Neuronal stem cell (in vitro differentiated cells): ENCODE results near the gene GRM4.

Experiments
- DNase-seq: peaks from one replicate; pipeline ENCODE4 v3.0.0-alpha.2; 2013; ENCODE audit warnings: low spot score
- H2AFZ ChIP-seq: one replicate; pipeline ENCODE4 v1.6.1; 2013; ENCODE audit warnings: mild to moderate bottlenecking, low read length, inconsistent platforms
- H2AK5ac ChIP-seq: 2 replicates; pipeline ENCODE4 v1.6.1; 2013; ENCODE audit warnings: low read depth, mild to moderate bottlenecking, inconsistent platforms, low read length, moderate library complexity, mixed read lengths
- H2BK120ac ChIP-seq: 2 replicates; pipeline ENCODE4 v1.6.1; 2013; ENCODE audit warnings: low read depth, mild to moderate bottlenecking, inconsistent platforms, low read length, moderate library complexity, mixed read lengths
- H2BK12ac ChIP-seq: one replicate; pipeline ENCODE4 v1.6.1; 2013; ENCODE audit warnings: low read length, inconsistent platforms
- H2BK15ac ChIP-seq: 2 replicates; pipeline ENCODE4 v1.6.1; 2013; ENCODE audit warnings: mild to moderate bottlenecking, low read length, inconsistent platforms, mixed read lengths
- H2BK5ac ChIP-seq: one replicate; pipeline ENCODE4 v1.6.1; 2013; ENCODE audit warnings: inconsistent platforms, mild to moderate bottlenecking, low read length, moderate library complexity
- H3K14ac ChIP-seq: one replicate; pipeline ENCODE4 v1.6.1; 2013; ENCODE audit warnings: low read length, inconsistent platforms
- H3K18ac ChIP-seq: 2 replicates; pipeline ENCODE4 v1.6.1; 2013; ENCODE audit warnings: low read length, inconsistent platforms
- H3K23ac ChIP-seq: 2 replicates; pipeline ENCODE4 v1.6.1; 2013; ENCODE audit warnings: low read depth, mild to moderate bottlenecking, mixed read lengths, low read length, inconsistent platforms; ENCODE audit not compliant: poor library complexity
- H3K27ac ChIP-seq: replicated peaks from 3 replicates; pipeline ENCODE4 v1.5.1; 2013; ENCODE audit warnings: low read length, inconsistent platforms
- H3K27me3 ChIP-seq, 3 experiments: 2 replicates each; pipeline ENCODE4 v1.6.1; 2013; ENCODE audit warnings: low read length in 3 of 3, mild to moderate bottlenecking in 2 of 3, inconsistent platforms in 1 of 3, low read depth in 1 of 3, mixed read lengths in 1 of 3, moderate library complexity in 1 of 3; ENCODE audit not compliant: control insufficient read depth in 3 of 3, insufficient read depth in 3 of 3
- H3K36me3 ChIP-seq, 2 donors: replicated peaks in 1 of 2; 2 replicates each; pipeline ENCODE4 v1.6.1; 2013; ENCODE audit warnings: low read length in 2 of 2; ENCODE audit not compliant: control insufficient read depth in 2 of 2, insufficient read depth in 2 of 2
- H3K4ac ChIP-seq: 2 replicates; pipeline ENCODE4 v1.6.1; 2013; ENCODE audit warnings: inconsistent platforms, mild to moderate bottlenecking, low read length, moderate library complexity
- H3K4me1 ChIP-seq, 2 donors: 1 replicate in 1 of 2; 2 replicates in 1 of 2; pipeline ENCODE4 v1.6.1; 2013; ENCODE audit warnings: low read length in 2 of 2, low read depth in 1 of 2; ENCODE audit not compliant: control insufficient read depth in 2 of 2, insufficient read depth in 1 of 2
- H3K4me2 ChIP-seq: one replicate; pipeline ENCODE4 v1.6.1; 2013; ENCODE audit warnings: mild to moderate bottlenecking, low read length, inconsistent platforms; ENCODE audit not compliant: insufficient read depth, poor library complexity, severe bottlenecking
- H3K4me3 ChIP-seq, 2 donors: 2 replicates each; pipeline ENCODE4 v1.5.1; 2013; ENCODE audit warnings: low read length in 2 of 2, mild to moderate bottlenecking in 2 of 2, inconsistent platforms in 1 of 2, moderate library complexity in 1 of 2
- H3K79me1 ChIP-seq: one replicate; pipeline ENCODE4 v1.6.1; 2013; ENCODE audit warnings: low read depth, mild to moderate bottlenecking, inconsistent platforms, low read length, moderate library complexity
- H3K9ac ChIP-seq: one replicate; pipeline ENCODE4 v1.6.1; 2013; ENCODE audit warnings: mild to moderate bottlenecking, low read depth, low read length, inconsistent platforms; ENCODE audit not compliant: poor library complexity
- H3K9me3 ChIP-seq, 2 donors: replicated peaks in 1 of 2; 2 replicates each; pipeline versions ENCODE3 to v1.6.1; 2013; ENCODE audit warnings: low read length in 2 of 2, mild to moderate bottlenecking in 2 of 2, inconsistent platforms in 1 of 2, low read depth in 1 of 2, mixed read lengths in 1 of 2, moderate library complexity in 1 of 2; ENCODE audit not compliant: control insufficient read depth in 2 of 2, insufficient read depth in 1 of 2
- H4K8ac ChIP-seq: one replicate; pipeline ENCODE4 v1.6.1; 2013; ENCODE audit warnings: low read depth, mild to moderate bottlenecking, inconsistent platforms, low read length, moderate library complexity
- H4K91ac ChIP-seq: one replicate; pipeline ENCODE4 v1.6.1; 2013; ENCODE audit warnings: low read length, low read depth, mild to moderate bottlenecking, inconsistent platforms; ENCODE audit not compliant: poor library complexity
- WGBS, 2 donors: extraction: QIAGEN DNeasy Blood & Tissue Kit; methylation state at CpG; one replicate each; pipeline ENCODE4 v1.1.7; 2013; ENCODE audit warnings: missing lambda C conversion rate in 2 of 2, mixed read lengths in 1 of 2; ENCODE audit not compliant: insufficient read length in 2 of 2, insufficient replicate concordance in 1 of 2; ENCODE audit errors: extremely low coverage in 2 of 2; 5-methylcytosine and 5-hydroxymethylcytosine counted together

GRM4 gene

DNA sequence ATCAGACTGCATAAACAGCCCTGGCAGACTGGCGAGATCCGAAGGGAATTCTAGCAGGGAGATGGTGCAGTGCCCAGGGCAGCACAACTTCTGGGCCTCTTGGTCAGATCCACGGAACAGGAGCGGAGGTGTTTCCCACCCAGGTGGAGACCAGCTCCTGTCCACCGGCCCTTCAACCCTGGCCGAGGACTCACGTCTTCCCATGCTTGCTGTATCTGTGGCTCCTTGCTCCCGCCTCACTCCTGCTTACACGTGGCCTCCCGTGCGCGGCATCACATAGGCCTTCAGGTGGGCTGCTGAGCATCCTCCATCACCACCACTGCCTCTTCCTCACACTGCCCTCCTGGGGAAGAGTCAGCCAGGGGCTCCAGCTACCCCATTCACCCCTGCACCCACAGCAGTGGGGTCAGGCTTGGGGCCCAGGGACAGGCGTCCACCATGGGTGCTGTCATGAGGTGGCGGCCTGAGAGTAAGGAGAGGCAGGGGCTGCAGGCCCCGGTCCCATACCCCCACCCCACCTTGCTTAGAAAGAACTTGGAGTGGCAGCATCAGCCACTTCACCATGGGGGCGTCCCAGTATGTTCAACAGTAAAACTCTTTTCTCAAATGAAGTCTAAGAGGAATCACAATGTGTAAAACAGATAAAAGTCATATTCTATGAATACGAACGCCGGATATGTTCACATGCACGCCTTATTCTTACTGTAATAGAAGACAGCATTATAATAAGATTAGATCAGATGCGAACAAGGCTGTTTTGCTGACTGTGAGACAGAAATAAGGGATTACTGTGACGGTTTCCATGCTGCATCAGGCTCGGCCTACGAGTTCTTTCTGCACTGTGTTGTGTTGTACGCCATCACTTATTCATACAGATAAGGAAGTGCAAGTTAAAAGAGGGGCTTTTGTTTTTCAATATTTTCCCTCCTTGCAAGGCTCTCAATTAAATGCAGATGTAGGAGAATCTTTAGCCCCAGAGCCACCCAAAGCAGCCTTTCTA, 165.4 kb downstream of the GRM4 start:
- Histone ChIP-seq H2BK120ac (no peak overlapping the region), H3K18ac (peak overlapping the region; percentile 15), H3K9me3 (no peaks in the 10 kb centered on the region), H3K23ac (peak overlapping the region; percentile 57), H2AFZ (no peak overlapping the region), H2BK12ac (peak overlapping the region; percentile 86), H3K9ac (no peak overlapping the region), H3K36me3 (no peaks in the 10 kb centered on the region), H3K4me3 (no peak overlapping the region), H3K4me1 (peaks cover 0 to 2% of the 10 kb centered on the region in 2 donors), H2BK5ac (no peak overlapping the region), H3K4me2 (no peak overlapping the region), H3K4ac (peak overlapping the region; percentile 43), H3K27ac (no peak overlapping the region), H4K91ac (no peak overlapping the region), H3K27me3 (peaks cover 0 to 10% (median 6%) of the 10 kb centered on the region in 3 experiments), H2BK15ac (peak overlapping the region; percentile 28), H4K8ac (no peak overlapping the region), H3K14ac (no peak overlapping the region), H3K79me1 (no peaks in the 10 kb centered on the region), H2AK5ac (no peak overlapping the region)
- no CpG with 5 or more reads among the region's 25 CpGs for WGBS, 2 donors
- DNase-seq, result no peak

GRCh38 chr6:33979750-33980149, 166.1 kb downstream of the GRM4 start:
- WGBS, 2 donors, result no CpG with 5 or more reads among the region's 4 CpGs
- no peak overlapping the region for H2AFZ ChIP-seq

GRCh38 chr6:33978412-33979150, 167.3 kb downstream of the GRM4 start:
- Histone ChIP-seq H2BK120ac (no peak overlapping the region), H4K91ac (no peak overlapping the region), H2BK12ac (no peak overlapping the region), H3K14ac (no peak overlapping the region), H3K4me1 (peaks cover 0 to 2% of the 10 kb centered on the region in 2 donors), H2AK5ac (peak overlapping the region; percentile 25), H3K9ac (no peak overlapping the region), H3K36me3 (no peaks in the 10 kb centered on the region), H3K27ac (no peak overlapping the region), H2AFZ (no peak overlapping the region), H3K18ac (no peak overlapping the region), H3K4ac (no peak overlapping the region), H4K8ac (no peak overlapping the region), H2BK5ac (no peak overlapping the region), H3K79me1 (no peaks in the 10 kb centered on the region), H3K4me2 (no peak overlapping the region), H3K4me3 (no peak overlapping the region), H2BK15ac (no peak overlapping the region), H3K9me3 (no peaks in the 10 kb centered on the region), H3K23ac (peak overlapping the region; percentile 20), H3K27me3 (peaks cover 0 to 14% (median 9%) of the 10 kb centered on the region in 3 experiments)
- DNase-seq, result no peak
- no CpG with 5 or more reads among the region's 16 CpGs for WGBS, 2 donors

More at GRCh38 chr6:33979750-33980149, 166.1 kb downstream of the GRM4 start:
- H3K4me3 ChIP-seq, result no peak overlapping the region
- no peak overlapping the region for H3K23ac ChIP-seq
- H3K79me1 ChIP-seq, result no peaks in the 10 kb centered on the region
- no peak overlapping the region for H2BK120ac ChIP-seq
- no peak for DNase-seq
- no peak overlapping the region for H3K14ac ChIP-seq
- no peak overlapping the region for H3K27ac ChIP-seq
- H3K9me3 ChIP-seq, result no peaks in the 10 kb centered on the region
- peaks cover 0 to 10% (median 6%) of the 10 kb centered on the region in 3 experiments for H3K27me3 ChIP-seq
- no peak overlapping the region for H3K4me2 ChIP-seq
- H4K91ac ChIP-seq, result no peak overlapping the region
- H3K18ac ChIP-seq, result no peak overlapping the region
- H4K8ac ChIP-seq, result no peak overlapping the region
- no peak overlapping the region for H2AK5ac ChIP-seq
- H3K36me3 ChIP-seq, result no peaks in the 10 kb centered on the region
- peak overlapping the region; percentile 14 for H2BK12ac ChIP-seq
- peaks cover 0 to 2% of the 10 kb centered on the region in 2 donors for H3K4me1 ChIP-seq
- no peak overlapping the region for H3K9ac ChIP-seq
- H2BK5ac ChIP-seq, result no peak overlapping the region
- H2BK15ac ChIP-seq, result no peak overlapping the region
- no peak overlapping the region for H3K4ac ChIP-seq
